ENCODE results near the gene KIF15.
"Not testable (repeated sequence)": the region's sequence is repeated elsewhere in the genome, so short reads cannot be mapped to it uniquely, and the experiment has no call there.

The KIF15 gene

DNA sequence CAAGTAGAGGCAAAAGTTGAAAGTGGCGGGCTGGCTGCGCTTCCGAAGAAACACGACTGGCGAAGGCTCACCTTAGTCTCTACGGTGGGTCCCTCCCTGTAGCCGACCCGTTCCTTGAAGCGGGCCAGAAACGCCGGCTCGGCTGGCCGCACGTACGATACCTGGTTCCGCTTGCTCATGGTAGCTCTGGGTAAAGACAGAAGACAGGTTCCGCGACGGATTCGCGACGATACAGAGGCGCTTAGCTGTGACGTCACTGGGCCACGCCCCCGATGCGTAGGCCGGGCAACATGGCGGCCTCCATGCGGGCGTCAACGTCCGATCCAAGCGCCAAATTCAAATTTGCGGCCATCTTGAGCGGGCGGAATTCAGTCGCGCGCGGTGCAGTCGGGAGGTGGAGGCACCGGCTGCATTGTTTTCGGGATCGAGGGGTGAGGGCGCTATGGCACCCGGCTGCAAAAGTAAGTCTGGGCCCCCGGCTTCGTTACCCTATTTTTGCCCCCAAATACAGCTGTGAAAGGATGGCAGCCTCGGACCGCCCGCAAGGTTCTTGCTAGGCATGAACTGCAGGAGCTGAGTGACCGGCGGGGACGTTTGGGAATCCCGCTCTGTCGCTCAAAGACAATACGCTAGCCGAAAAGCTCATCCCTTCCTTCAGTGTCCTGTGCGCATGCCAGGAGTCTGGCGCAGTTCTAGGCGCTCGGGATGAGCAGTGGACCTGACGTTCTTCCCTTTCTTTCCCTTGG, at the start of gene KIF15, which contains the start of gene KIAA1143:
KIF15 (plus strand) TSS at position 371 of the 746 bp plus-strand sequence; CDS start at position 443, 72 bp downstream.
KIAA1143 (minus strand) TSS at position 196 of the 746 bp plus-strand sequence; CDS start at position 179, 17 bp downstream.
- peak; percentile 95 to 96 for DNase-seq

GRCh38 chr3:44712455-44713075, 49.0 kb upstream of the KIF15 start, which contains the start of gene ZNF502:
ZNF502 (plus strand) TSS chr3:44712660; CDS start chr3:44720262, 7,602 bp downstream.
- DNase-seq = peak; percentile 53 to 73

DNA sequence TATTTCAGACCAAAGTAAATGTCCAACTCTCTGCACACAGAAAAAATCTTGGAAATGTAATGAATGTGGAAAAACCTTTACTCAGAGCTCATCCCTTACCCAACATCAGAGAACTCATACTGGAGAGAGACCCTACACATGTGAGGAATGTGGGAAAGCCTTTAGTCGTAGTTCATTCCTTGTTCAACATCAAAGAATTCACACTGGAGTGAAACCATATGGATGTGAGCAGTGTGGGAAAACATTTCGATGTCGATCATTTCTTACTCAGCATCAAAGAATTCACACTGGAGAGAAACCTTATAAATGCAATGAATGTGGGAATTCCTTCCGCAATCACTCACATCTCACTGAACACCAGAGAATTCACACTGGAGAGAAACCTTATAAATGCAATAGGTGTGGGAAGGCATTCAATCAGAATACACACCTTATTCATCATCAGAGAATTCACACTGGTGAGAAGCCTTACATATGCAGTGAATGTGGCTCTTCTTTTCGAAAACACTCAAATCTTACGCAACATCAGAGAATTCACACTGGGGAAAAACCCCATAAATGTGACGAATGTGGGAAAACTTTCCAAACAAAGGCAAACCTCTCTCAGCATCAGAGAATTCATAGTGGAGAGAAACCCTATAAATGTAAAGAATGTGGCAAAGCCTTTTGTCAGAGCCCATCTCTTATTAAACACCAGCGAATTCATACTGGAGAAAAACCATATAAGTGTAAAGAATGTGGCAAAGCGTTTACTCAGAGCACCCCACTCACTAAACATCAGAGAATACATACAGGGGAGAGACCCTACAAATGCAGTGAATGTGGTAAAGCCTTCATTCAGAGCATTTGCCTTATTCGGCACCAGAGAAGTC, 40.1 kb upstream of the KIF15 start:
- no peak for DNase-seq

GRCh38 chr3:44722103-44722401, 39.5 kb upstream of the KIF15 start:
- DNase-seq = no peak

GRCh38 chr3:44729384-44729910, 32.1 kb upstream of the KIF15 start, which contains the start of gene ZNF501:
ZNF501 (plus strand) TSS chr3:44729635; CDS start chr3:44734422, 4,787 bp downstream.
- peak; percentile 87 to 91 for DNase-seq

- no peak for DNase-seq
Observed at GRCh38 chr3:44734646-44735168, 26.9 kb upstream of the KIF15 start.

DNA sequence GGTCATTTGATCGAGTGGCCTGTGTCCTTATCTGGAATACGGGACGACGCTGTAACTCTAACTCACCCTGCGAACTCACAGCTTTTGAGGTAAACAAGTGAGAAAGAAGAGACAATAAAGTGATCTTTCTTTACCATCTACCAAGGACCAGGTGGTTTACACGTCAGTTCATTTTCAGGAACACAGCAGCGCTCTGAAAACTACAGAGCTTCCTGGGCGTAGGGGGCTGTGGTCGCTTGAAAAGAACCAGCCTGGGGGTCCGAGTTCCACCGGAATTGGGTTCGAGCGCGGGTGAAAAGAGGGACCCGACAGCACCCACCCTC, 532 bp upstream of the KIF15 start:
- DNase-seq = no peak

DNA sequence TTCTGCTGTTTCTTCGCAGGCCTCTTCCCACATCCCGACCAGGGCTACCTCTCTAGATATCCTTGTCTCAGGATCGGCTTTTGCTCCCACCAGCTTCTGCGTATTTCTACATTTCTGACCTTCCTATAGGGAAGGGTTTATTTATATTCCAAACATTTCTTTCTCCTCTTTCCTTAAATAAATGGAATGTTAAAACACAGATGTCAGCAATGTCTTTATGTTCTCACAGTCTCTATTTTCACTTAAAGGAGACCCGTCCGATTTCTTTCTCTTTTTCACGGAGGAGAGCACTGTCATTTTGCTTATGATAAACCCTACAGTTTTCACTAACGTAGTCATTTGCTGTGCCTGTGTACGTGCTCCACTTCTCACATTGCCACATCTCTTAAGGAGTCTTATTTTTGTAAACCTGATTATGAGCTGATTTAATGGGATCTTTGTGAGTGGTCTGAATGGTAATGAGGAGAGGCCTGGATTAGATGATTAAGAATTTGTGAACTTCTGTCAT, 630 bp downstream of the KIF15 start:
- DNase-seq = no peak

DNA sequence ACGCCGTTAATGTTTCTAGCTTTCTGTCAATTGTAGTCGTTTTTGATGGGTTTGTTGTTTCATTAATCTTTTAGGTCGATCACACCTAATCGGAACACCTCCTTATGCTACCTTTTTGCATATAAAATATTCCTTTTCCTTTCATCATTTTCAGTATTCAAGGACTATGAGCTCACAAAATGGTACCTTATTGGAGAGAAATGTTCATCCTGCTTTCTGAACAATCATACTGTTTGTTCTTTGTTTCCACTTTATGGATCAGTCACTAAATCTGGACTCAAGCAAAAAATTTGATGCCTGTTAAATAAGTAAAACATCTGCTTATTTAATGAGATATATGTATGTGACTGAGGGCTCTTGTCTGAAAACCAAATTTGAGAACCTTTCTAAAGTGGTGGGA, 1.1 kb downstream of the KIF15 start:
- no peak for DNase-seq

DNA sequence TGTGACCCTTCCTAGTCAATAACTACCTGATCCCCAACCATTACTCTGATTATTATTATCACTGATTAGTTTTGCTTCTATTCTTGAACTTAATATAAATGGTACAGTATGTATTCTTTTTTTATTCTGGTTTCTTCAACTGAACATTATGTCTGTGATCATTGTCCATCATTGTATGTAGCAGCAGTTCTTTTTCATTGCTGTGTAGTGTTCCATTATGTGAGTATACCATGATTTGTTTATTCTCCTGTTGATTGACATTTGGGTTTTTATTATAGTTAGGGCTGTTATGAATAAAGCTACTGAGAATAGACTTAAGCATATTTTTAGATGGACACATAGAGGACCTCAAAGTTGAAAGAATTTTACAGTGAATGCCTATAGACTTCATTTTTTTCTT, 2.7 kb downstream of the KIF15 start:
- DNase-seq = no peak

GRCh38 chr3:44771424-44772098, 10.0 kb downstream of the KIF15 start:
- no peak for DNase-seq

- no peak for DNase-seq
Observed at GRCh38 chr3:44772099-44772442, 10.5 kb downstream of the KIF15 start.

- DNase-seq = no peak
Observed at GRCh38 chr3:44782891-44783290, 21.3 kb downstream of the KIF15 start.

- DNase-seq = no peak
Observed at GRCh38 chr3:44795197-44795596, 33.6 kb downstream of the KIF15 start.

- no peak for DNase-seq
Observed at GRCh38 chr3:44802011-44802410, 40.4 kb downstream of the KIF15 start.

DNA sequence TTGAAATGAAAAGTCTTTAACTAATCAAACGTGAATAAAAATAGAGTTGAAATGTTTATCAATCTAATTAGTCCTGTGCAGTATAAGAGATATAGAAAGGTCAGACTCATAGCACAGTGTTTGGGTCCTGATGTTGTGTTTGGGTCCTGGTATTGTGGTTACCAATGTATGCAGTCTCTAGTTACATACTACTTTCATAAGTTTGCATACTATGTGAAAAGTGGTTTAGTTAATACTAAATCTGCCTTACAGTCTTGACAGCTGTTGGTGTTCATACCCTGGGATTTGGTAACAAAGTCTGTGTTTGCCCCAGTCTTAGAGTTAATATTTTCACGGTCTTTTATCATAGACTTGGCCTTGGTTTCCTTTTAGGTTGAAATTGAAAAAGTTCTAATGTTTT, 41.7 kb downstream of the KIF15 start:
- no peak for DNase-seq

DNA sequence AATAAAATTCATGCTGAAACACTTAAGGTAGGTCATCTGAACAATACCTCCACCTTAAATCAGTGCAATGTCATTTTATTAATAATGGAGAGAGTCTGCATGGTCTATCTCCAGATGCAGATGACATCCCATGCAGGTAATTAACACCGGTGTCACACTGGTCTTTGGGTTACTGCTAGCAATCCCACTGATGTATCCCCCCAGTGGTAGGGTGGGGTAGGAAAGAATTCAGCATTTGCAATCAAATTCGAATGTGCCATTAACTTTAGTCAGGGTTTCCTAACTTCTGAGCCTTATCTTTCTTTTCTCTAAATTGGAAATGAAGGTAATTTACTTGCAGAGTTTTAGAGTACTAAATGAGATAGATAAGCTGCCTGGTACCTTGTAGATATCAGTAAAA, 44.4 kb downstream of the KIF15 start:
- no peak for DNase-seq

- DNase-seq = no peak
Observed at GRCh38 chr3:44814751-44815150, 53.2 kb downstream of the KIF15 start.

DNA sequence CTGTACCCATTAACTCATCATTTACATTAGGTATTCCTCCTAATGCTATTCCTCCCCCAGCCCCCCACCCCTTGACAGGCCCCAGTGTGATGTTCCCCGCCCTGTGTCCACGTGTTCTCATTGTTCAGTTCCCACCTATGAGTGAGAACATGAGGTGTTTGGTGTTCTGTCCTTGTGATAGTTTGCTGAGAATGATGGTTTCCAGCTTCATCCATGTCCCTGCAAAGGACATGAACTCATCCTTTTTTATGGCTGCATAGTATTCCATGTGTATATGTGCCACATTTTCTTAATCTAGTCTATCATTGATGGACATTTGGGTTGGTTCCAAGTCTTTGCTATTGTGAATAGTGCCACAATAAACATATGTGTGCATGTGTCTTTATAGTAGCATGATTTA, 54.7 kb downstream of the KIF15 start:
- not testable (repeated sequence) for DNase-seq

- DNase-seq = not testable (repeated sequence)
Observed at GRCh38 chr3:44821206-44821605, 59.6 kb downstream of the KIF15 start.

DNA sequence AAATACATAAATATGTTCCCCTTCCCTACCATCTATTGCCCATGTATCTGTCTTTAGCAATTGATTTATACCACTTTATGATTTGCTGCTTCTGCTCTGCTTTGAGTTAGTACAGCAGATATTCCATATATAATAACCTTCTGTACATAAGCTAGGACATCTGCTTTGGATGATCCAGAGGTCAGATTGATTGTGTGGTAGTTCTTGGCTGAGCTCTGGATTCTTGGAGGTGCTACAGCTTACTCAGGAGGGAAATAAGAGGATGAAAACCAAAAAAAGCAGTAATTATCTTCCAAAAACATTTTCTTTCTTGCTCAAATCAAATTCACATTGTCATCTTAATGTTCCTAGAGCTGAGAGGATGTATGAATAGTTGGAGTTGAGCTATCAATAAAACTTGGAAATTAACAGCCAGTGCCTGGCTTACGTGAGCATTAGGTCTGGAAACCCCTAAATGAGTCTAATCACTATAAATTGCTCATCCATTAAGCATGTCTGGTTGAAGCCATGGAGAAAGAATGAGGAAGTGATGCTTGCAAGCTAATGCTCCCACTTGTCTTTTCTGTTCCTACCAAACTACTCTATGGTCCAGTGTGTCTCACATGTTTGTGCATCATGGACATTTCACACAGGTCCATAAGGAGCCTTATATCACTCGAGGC, 63.8 kb downstream of the KIF15 start:
- no peak for DNase-seq

GRCh38 chr3:44827196-44827595, 65.6 kb downstream of the KIF15 start:
- DNase-seq = no peak
